HepG2 (cell line): ENCODE results near the gene ZFPL1. TPM values are rescaled to one million over a fixed set of nuclear protein-coding genes. Genes with fewer than 3 reads are reported as not detected.

Experiments used
- ATAC-seq: fragments of 200-7000 bp; cut with Tn5 transposase; 3 replicates; pipeline ENCODE4 v1.9.1; 2020; ENCODE audit warnings: mild to moderate bottlenecking, moderate library complexity
- BruUV-seq: library from RNA; stranded (reverse); fragments of 400-500 nt; replicated peaks from 2 replicates; lab custom pipeline; 2021; lab: Mats Ljungman, UMichigan
- CTCF ChIA-PET: fragments of 300-600 bp; formaldehyde crosslinking; extraction: SDS; loops from one replicate; lab custom pipeline; 2021; ENCODE audit warnings: low total read pairs, inconsistent platforms, low intra/inter-chr PET ratio; lab: Yijun Ruan, JAX
- POLR2A ChIA-PET: fragments of 350-600 bp; sonication (Branson Sonifier 250); formaldehyde crosslinking; loops from one replicate; lab custom pipeline; 2020; ENCODE audit warnings: antibody characterized with exemption, inconsistent platforms; lab: Yijun Ruan, JAX
- DNase-seq: peaks from one replicate; pipeline ENCODE4 v3.0.0-alpha.2; 2015; ENCODE audit warnings: low spot score
- FAIRE-seq: peaks from 3 replicates; lab custom pipeline; 2011; peaks lifted over from hg19 to GRCh38; lab: Jason Lieb, UNC
- H2AFZ ChIP-seq: one replicate; pipeline ENCODE4 v1.6.1; 2011; ENCODE audit warnings: low read length, inconsistent platforms
- H3K27ac ChIP-seq: fragments of 300-600 bp; 3 replicates; pipeline ENCODE4 v1.8.0; 2011; ENCODE audit warnings: mixed run types, mild to moderate bottlenecking, mixed read lengths, low read length, inconsistent platforms; ENCODE audit not compliant: insufficient read depth; ENCODE audit errors: extremely low read length
- H3K27me3 ChIP-seq, 2 experiments: fragments of 200-600 bp in 1 of 2; 2 replicates in 1 of 2; 3 replicates in 1 of 2; pipeline versions ENCODE4 v1.6.0 to v1.8.0; 2011; ENCODE audit warnings: low read length in 2 of 2, mild to moderate bottlenecking in 2 of 2, moderate library complexity in 2 of 2, inconsistent platforms in 1 of 2; ENCODE audit not compliant: insufficient read depth in 2 of 2, control insufficient read depth in 1 of 2
- H3K36me3 ChIP-seq, 2 experiments: fragments of 200-600 bp in 1 of 2; replicated peaks in 1 of 2; 2 replicates in 1 of 2; 3 replicates in 1 of 2; pipeline versions ENCODE4 v1.5.1 to v1.8.0; 2011; ENCODE audit warnings: low read length in 2 of 2, inconsistent platforms in 1 of 2; ENCODE audit not compliant: insufficient read depth in 2 of 2, control insufficient read depth in 1 of 2
- H3K4me1 ChIP-seq: 2 replicates; pipeline ENCODE4 v1.5.1; 2012; ENCODE audit warnings: low read length, inconsistent platforms; ENCODE audit not compliant: insufficient read depth
- H3K4me2 ChIP-seq: 2 replicates; pipeline ENCODE4 v1.6.0; 2011; ENCODE audit warnings: low read depth, low read length, inconsistent platforms
- H3K4me3 ChIP-seq, 3 experiments: fragments of 200-600 bp in 1 of 3; sonication (generic), shearing (Covaris generic) in 1 of 3; replicated peaks in 1 of 3; 2 replicates each; pipeline ENCODE4 v1.5.1; 2011 to 2016; ENCODE audit warnings: low read length in 3 of 3, inconsistent platforms in 2 of 3, low read depth in 2 of 3, mild to moderate bottlenecking in 2 of 3, control low read depth in 1 of 3, mixed read lengths in 1 of 3; ENCODE audit not compliant: insufficient read depth in 1 of 3
- H3K79me2 ChIP-seq: one replicate; pipeline ENCODE4 v1.6.1; 2011; ENCODE audit warnings: low read length, inconsistent platforms; ENCODE audit not compliant: insufficient read depth
- H3K9ac ChIP-seq: 2 replicates; pipeline ENCODE4 v1.6.0; 2011; ENCODE audit warnings: mild to moderate bottlenecking, low read depth, low read length, inconsistent platforms; ENCODE audit not compliant: insufficient read depth
- H3K9me3 ChIP-seq: 2 replicates; pipeline ENCODE4 v1.5.1; 2012; ENCODE audit warnings: mild to moderate bottlenecking, low read length
- H4K20me1 ChIP-seq: 2 replicates; pipeline ENCODE4 v1.6.0; 2011; ENCODE audit warnings: inconsistent platforms, mild to moderate bottlenecking, low read length, moderate library complexity; ENCODE audit not compliant: insufficient read depth
- EP300 ChIP-seq, 3 experiments: sonication (generic) in 1 of 3; formaldehyde crosslinking in 1 of 3; IDR thresholded peaks; 2 replicates each; pipeline versions ENCODE4 v1.5.1 to v1.6.1; 2011 to 2020; ENCODE audit warnings: low read depth in 2 of 3, low read length in 2 of 3, borderline replicate concordance in 1 of 3, improper control_type of control experiment in 1 of 3, mild to moderate bottlenecking in 1 of 3, missing genetic modification reagents in 1 of 3, moderate library complexity in 1 of 3
- GATAD1 ChIP-seq: IDR thresholded peaks from 2 replicates; pipeline ENCODE4 v1.6.1; 2016; ENCODE audit warnings: missing genetic modification reagents, missing compliant biosample characterization
- HMG20A ChIP-seq: IDR thresholded peaks from 2 replicates; pipeline ENCODE4 v1.6.1; 2016; ENCODE audit warnings: borderline replicate concordance
- KLF15 ChIP-seq: sonication (generic); formaldehyde crosslinking; IDR thresholded peaks from 2 replicates; pipeline ENCODE4 v1.8.1; 2023; ENCODE audit warnings: borderline replicate concordance, mild to moderate bottlenecking, inconsistent platforms, missing genetic modification reagents, mixed read lengths
- POLR2A ChIP-seq, 2 experiments: IDR thresholded peaks; 2 replicates each; pipeline ENCODE4 v1.6.1; 2011; ENCODE audit warnings: low read depth in 2 of 2, low read length in 2 of 2, mild to moderate bottlenecking in 1 of 2, moderate library complexity in 1 of 2; ENCODE audit not compliant: insufficient read depth in 1 of 2
- STAT5B ChIP-seq: sonication (generic); formaldehyde crosslinking; IDR thresholded peaks from 2 replicates; pipeline ENCODE4 v1.4.0; 2020; ENCODE audit warnings: missing genetic modification reagents
- ZNF629 ChIP-seq: sonication (generic); formaldehyde crosslinking; conservative IDR thresholded peaks from 2 replicates; pipeline ENCODE4 v1.5.0; 2020; ENCODE audit warnings: missing genetic modification reagents
- ZNF7 ChIP-seq: IDR thresholded peaks from 2 replicates; pipeline ENCODE4 v1.6.1; 2016; ENCODE audit warnings: missing biosample characterization, missing genetic modification reagents
- ZNF773 ChIP-seq: sonication (generic); formaldehyde crosslinking; IDR thresholded peaks from 2 replicates; pipeline ENCODE4 v1.4.0; 2020; ENCODE audit warnings: missing genetic modification reagents, borderline replicate concordance
- ZNF788 ChIP-seq: sonication (generic); formaldehyde crosslinking; IDR thresholded peaks from 2 replicates; pipeline ENCODE4 v1.5.0; 2020; ENCODE audit warnings: mild to moderate bottlenecking, missing genetic modification reagents, borderline replicate concordance
- ZNF792 ChIP-seq: IDR thresholded peaks from 2 replicates; pipeline ENCODE4 v1.6.1; 2016
- WGBS: methylation state at CpG from one replicate; pipeline ENCODE4 v1.1.6; 2017; ENCODE audit warnings: low lambda C conversion rate; 5-methylcytosine and 5-hydroxymethylcytosine counted together
- in situ Hi-C: cut with HindIII; loops from 2 replicates; pipeline ENCODE4 v1.10.0; 2017; ENCODE audit warnings: low pct_unique_long_range_greater_than_20kb; ENCODE audit not compliant: extremely low pct_ligation_motif_present
- intact Hi-C: fragments of 100-400 bp; cut with micrococcal nuclease; formaldehyde crosslinking; loops from one replicate; pipeline ENCODE4 v1.10.0; 2022; ENCODE audit not compliant: unreplicated experiment
- polyA plus RNA-seq, 8 experiments: library from polyadenylated mRNA; depleted of rRNA in 3 of 8; stranded (reverse) in 7 of 8; unstranded in 1 of 8; fragments of >200 nt; fragmentation: Illumina TruSeq in 4 of 8; extraction: Trizol in 4 of 8; gene quantifications; 2 replicates each; pipeline versions ENCODE4 v1.2.1 to v1.2.3, GENCODE V29; 2011 to 2016; ENCODE audit warnings: low read depth in 4 of 8, missing spikeins in 1 of 8, mixed read lengths in 1 of 8; ENCODE audit not compliant: insufficient read depth in 1 of 8
- total RNA-seq, 5 experiments: library from RNA; depleted of rRNA; stranded (reverse); fragments of >200 nt; fragmentation: Illumina TruSeq; extraction: Trizol; gene quantifications; 2 replicates each; pipeline ENCODE4 v1.2.3, GENCODE V29; 2016; ENCODE audit warnings: low read depth in 1 of 5
- TF ChIP-seq, protein P1 (sequence below): IDR thresholded peaks from 2 replicates; pipeline ENCODE4 v1.6.1; 2016
- TF ChIP-seq, protein P2 (sequence below): IDR thresholded peaks from 2 replicates; pipeline ENCODE4 v1.6.1; 2016; ENCODE audit warnings: low read depth

The ZFPL1 gene
- total and polyA plus RNA-seq, 2 of the 13 experiments (the other 11 are each of a cell fraction or from before 2014, with no cell fraction given) = 32.2 to 56.0 TPM

DNA sequence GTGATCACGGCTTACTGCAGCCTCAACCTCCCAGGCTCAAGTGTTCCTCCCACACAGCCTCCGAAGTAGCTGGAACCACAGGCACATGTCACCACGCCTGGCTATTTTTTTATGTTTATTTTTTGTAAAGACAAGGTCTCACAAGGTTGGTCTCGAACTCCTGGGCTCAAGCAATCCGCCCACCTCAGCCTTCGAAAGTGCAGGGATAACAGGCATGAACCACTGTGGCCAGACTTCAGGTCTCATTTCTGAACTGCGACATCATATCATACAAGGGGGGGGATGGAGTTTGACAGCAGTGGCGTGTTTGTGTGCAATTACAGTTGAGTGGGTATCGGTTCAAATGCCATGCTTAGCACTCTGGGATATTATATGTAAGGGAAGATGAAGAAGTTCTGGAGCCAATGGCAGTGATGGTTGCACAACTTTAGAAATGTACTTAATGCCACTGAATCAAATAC, 32.6 kb upstream of the ZFPL1 start:
- POLR2A ChIA-PET = interaction anchor here (0.7 kb wide), 1 partner anchor 273 kb away, joined by 4 read pairs; no protein-coding TSS in a partner anchor
- H3K79me2 ChIP-seq = no peaks in the 10 kb centered on the region

More for the DNA sequence above, 32.6 kb upstream of the ZFPL1 start:
- no peak overlapping the region for H3K4me3 ChIP-seq
- CTCF ChIA-PET = no interaction called here
- in situ Hi-C loops (no loop called here), intact Hi-C loops (no loop called here)
- H2AFZ ChIP-seq = no peak overlapping the region
- FAIRE-seq = no peak
- H3K36me3 ChIP-seq = no peaks in the 10 kb centered on the region
- no peak for ATAC-seq
- peaks cover 10% of the 10 kb centered on the region for H3K4me1 ChIP-seq
- no peak for DNase-seq
- no peaks in the 10 kb centered on the region for H3K27me3 ChIP-seq
- H3K27ac ChIP-seq = no peak overlapping the region
- 98% methylated on average over 9 of the region's 9 CpGs for WGBS
- H3K4me2 ChIP-seq = no peak overlapping the region
- no TSS peak for BruUV-seq
- TF ChIP-seq GATAD1 (CRISPR knock-in tag) (no peak), ZNF788 (CRISPR knock-in tag) (no peak), HMG20A (no peak), ZNF7 (CRISPR knock-in tag) (no peak), KLF15 (CRISPR knock-in tag) (no peak), POLR2A (IDR thresholded peaks at IDR 0.05; ENCODE audit: insufficient read depth in 1 of 2, low read depth in 2 of 2, low read length in 2 of 2) (no peak), ZNF792 (CRISPR knock-in tag) (no peak), ZNF629 (CRISPR knock-in tag) (no peak), EP300 (IDR thresholded peaks at IDR 0.05; ENCODE audit: low read depth in 2 of 2, low read length in 2 of 2) (no peak), EP300 (CRISPR knock-in tag; IDR thresholded peaks at IDR 0.05; ENCODE audit: borderline replicate concordance) (no peak), ZNF773 (CRISPR knock-in tag) (no peak), STAT5B (CRISPR knock-in tag) (no peak)
- TF ChIP-seq, protein P1, sequence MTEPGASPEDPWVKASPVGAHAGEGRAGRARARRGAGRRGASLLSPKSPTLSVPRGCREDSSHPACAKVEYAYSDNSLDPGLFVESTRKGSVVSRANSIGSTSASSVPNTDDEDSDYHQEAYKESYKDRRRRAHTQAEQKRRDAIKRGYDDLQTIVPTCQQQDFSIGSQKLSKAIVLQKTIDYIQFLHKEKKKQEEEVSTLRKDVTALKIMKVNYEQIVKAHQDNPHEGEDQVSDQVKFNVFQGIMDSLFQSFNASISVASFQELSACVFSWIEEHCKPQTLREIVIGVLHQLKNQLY (CRISPR knock-in tag) = no peak
- TF ChIP-seq, protein P2, sequence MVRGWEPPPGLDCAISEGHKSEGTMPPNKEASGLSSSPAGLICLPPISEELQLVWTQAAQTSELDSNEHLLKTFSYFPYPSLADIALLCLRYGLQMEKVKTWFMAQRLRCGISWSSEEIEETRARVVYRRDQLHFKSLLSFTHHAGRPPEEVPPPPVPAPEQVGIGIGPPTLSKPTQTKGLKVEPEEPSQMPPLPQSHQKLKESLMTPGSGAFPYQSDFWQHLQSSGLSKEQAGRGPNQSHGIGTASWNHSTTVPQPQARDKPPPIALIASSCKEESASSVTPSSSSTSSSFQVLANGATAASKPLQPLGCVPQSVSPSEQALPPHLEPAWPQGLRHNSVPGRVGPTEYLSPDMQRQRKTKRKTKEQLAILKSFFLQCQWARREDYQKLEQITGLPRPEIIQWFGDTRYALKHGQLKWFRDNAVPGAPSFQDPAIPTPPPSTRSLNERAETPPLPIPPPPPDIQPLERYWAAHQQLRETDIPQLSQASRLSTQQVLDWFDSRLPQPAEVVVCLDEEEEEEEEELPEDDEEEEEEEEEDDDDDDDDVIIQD = no peak
- no peak overlapping the region for H3K9ac ChIP-seq
- H3K9me3 ChIP-seq = no peaks in the 10 kb centered on the region
- H4K20me1 ChIP-seq = no peaks in the 10 kb centered on the region
